HCT116 (cell line): Measurements from ENCODE around the gene BABAM2. TPM values are rescaled to one million over a fixed set of nuclear protein-coding genes. Genes with fewer than 3 reads are reported as not detected.

ENCODE experiments used
- ATAC-seq: fragments of 200-7000 bp; cut with Tn5 transposase; 2 replicates; pipeline ENCODE4 v1.9.1; 2020; ENCODE audit warnings: mild to moderate bottlenecking, moderate library complexity
- BruUV-seq: library from RNA; stranded (reverse); fragments of 400-500 nt; replicated peaks from 2 replicates; lab custom pipeline; 2021; lab: Mats Ljungman, UMichigan
- CTCF ChIA-PET: fragments of 300-600 bp; sonication (Branson Sonifier 250); formaldehyde crosslinking; loops from one replicate; lab custom pipeline; 2021; ENCODE audit warnings: antibody characterized with exemption; lab: Charles Lee
- POLR2A ChIA-PET: fragments of 300-600, 350-600 bp; sonication (Branson Sonifier 250); formaldehyde crosslinking; loops from one replicate; lab custom pipeline; 2021; ENCODE audit warnings: antibody characterized with exemption; lab: Charles Lee
- RAD21 ChIA-PET, 2 experiments: fragments of 300-600 bp; sonication (Branson Sonifier 250); formaldehyde crosslinking; loops; one replicate each; lab custom pipeline; 2023; ENCODE audit warnings: low total read pairs in 2 of 2; ENCODE audit not compliant: uncharacterized antibody in 2 of 2, unreplicated experiment in 2 of 2, low non-redundant PET in 1 of 2; lab: Charles Lee
- DNase-seq: peaks from one replicate; pipeline ENCODE4 v3.0.0-alpha.2; 2010; ENCODE audit warnings: low read depth, low spot score
- H2AFZ ChIP-seq: fragments of 200-600 bp; shearing (Covaris generic), sonication (generic); 2 replicates; pipeline ENCODE4 v1.6.1; 2017; ENCODE audit warnings: low read depth, mixed run types, mixed read lengths, antibody characterized with exemption, low read length; ENCODE audit not compliant: poor library complexity, severe bottlenecking
- H3K27ac ChIP-seq: 2 replicates; pipeline ENCODE4 v1.5.1; 2012; ENCODE audit warnings: low read depth, low read length
- H3K27me3 ChIP-seq: fragments of 200-600 bp; sonication (generic); 2 replicates; pipeline ENCODE4 v1.6.1; 2016; ENCODE audit warnings: mixed run types, low read length, mixed read lengths; ENCODE audit not compliant: insufficient read depth
- H3K36me3 ChIP-seq, 2 experiments: fragments of 200-500 bp in 1 of 2; fragments of 200-600 bp in 1 of 2; sonication (Bioruptor generic) in 1 of 2; sonication (generic) in 1 of 2; 2 replicates each; pipeline versions ENCODE4 v1.5.1 to v1.6.1; 2014 to 2016; ENCODE audit warnings: low read length in 2 of 2, inconsistent platforms in 1 of 2, mixed read lengths in 1 of 2, mixed run types in 1 of 2; ENCODE audit not compliant: insufficient read depth in 2 of 2, control insufficient read depth in 1 of 2
- H3K4me1 ChIP-seq, 2 experiments: fragments of 200-600 bp in 1 of 2; sonication (generic) in 1 of 2; 2 replicates each; pipeline versions ENCODE4 v1.5.1 to v1.6.1; 2012 to 2017; ENCODE audit warnings: low read length in 2 of 2, inconsistent platforms in 1 of 2, mild to moderate bottlenecking in 1 of 2, mixed read lengths in 1 of 2, mixed run types in 1 of 2, moderate library complexity in 1 of 2; ENCODE audit not compliant: insufficient read depth in 2 of 2, control insufficient read depth in 1 of 2
- H3K4me2 ChIP-seq: fragments of 200-600 bp; sonication (generic); 2 replicates; pipeline ENCODE4 v1.6.1; 2017; ENCODE audit warnings: mixed run types, low read length, mixed read lengths
- H3K4me3 ChIP-seq, 2 experiments: fragments of 200-600 bp in 1 of 2; sonication (generic) in 1 of 2; replicated peaks in 1 of 2; 2 replicates each; pipeline ENCODE4 v1.5.1; 2011 to 2016; ENCODE audit warnings: low read length in 2 of 2, control low read depth in 1 of 2, low read depth in 1 of 2, mild to moderate bottlenecking in 1 of 2, mixed read lengths in 1 of 2, mixed run types in 1 of 2
- H3K79me2 ChIP-seq: fragments of 200-600 bp; sonication (generic); 2 replicates; pipeline ENCODE4 v1.6.1; 2017; ENCODE audit warnings: mild to moderate bottlenecking, mixed run types, low read length, moderate library complexity, mixed read lengths; ENCODE audit not compliant: insufficient read depth
- H3K9ac ChIP-seq: fragments of 200-600 bp; sonication (generic); 2 replicates; pipeline ENCODE4 v1.6.1; 2016; ENCODE audit warnings: low read length, mixed read lengths
- H3K9me2 ChIP-seq: fragments of 200-600 bp; sonication (generic), shearing (Covaris generic); 2 replicates; pipeline ENCODE4 v1.6.1; 2017; ENCODE audit warnings: mixed run types, mild to moderate bottlenecking, moderate library complexity; ENCODE audit not compliant: insufficient read depth
- H3K9me3 ChIP-seq, 2 experiments: fragments of 200-500 bp in 1 of 2; fragments of 200-600 bp in 1 of 2; sonication (Bioruptor generic) in 1 of 2; sonication (generic) in 1 of 2; 2 replicates each; pipeline ENCODE4 v1.6.1; 2014 to 2017; ENCODE audit warnings: low read length in 2 of 2, mixed read lengths in 2 of 2, inconsistent platforms in 1 of 2, low read depth in 1 of 2, mild to moderate bottlenecking in 1 of 2, mixed run types in 1 of 2, moderate library complexity in 1 of 2; ENCODE audit not compliant: control insufficient read depth in 1 of 2, insufficient read depth in 1 of 2
- H4K20me1 ChIP-seq: fragments of 200-600 bp; sonication (generic), shearing (Covaris generic); 2 replicates; pipeline ENCODE4 v1.6.1; 2017; ENCODE audit warnings: mixed run types, mild to moderate bottlenecking, moderate library complexity; ENCODE audit not compliant: insufficient read depth
- CBX3 ChIP-seq: IDR thresholded peaks from 2 replicates; pipeline ENCODE4 v1.6.1; 2012; ENCODE audit warnings: low read depth
- CEBPB ChIP-seq: IDR thresholded peaks from 2 replicates; pipeline ENCODE4 v1.6.1; 2012; ENCODE audit warnings: low read depth
- EGR1 ChIP-seq: IDR thresholded peaks from 2 replicates; pipeline ENCODE4 v1.6.1; 2012; ENCODE audit warnings: low read depth
- EZH2 ChIP-seq: fragments of 200-600 bp; sonication (generic); IDR thresholded peaks from 2 replicates; pipeline ENCODE4 v1.6.1; 2017; ENCODE audit warnings: antibody characterized with exemption, mixed run types
- EZH2phosphoT487 ChIP-seq: fragments of 200-600 bp; IDR thresholded peaks from 2 replicates; pipeline ENCODE4 v1.6.1; 2018; ENCODE audit warnings: antibody characterized with exemption, borderline replicate concordance
- FOSL1 ChIP-seq: IDR thresholded peaks from 2 replicates; pipeline ENCODE4 v1.6.1; 2012; ENCODE audit warnings: low read depth
- POLR2AphosphoS5 ChIP-seq: IDR thresholded peaks from 2 replicates; pipeline ENCODE4 v1.6.1; 2011; ENCODE audit warnings: mild to moderate bottlenecking, low read depth, low read length, moderate library complexity
- RAD21 ChIP-seq: IDR thresholded peaks from 2 replicates; pipeline ENCODE4 v1.6.1; 2012; ENCODE audit warnings: low read depth, mild to moderate bottlenecking
- SIN3A ChIP-seq: IDR thresholded peaks from 2 replicates; pipeline ENCODE4 v1.6.1; 2012; ENCODE audit warnings: low read depth
- SRF ChIP-seq: IDR thresholded peaks from 2 replicates; pipeline ENCODE4 v1.6.1; 2012; ENCODE audit warnings: low read depth
- ZNF274 ChIP-seq: fragments of 200-500 bp; sonication (Bioruptor generic); IDR thresholded peaks from 2 replicates; pipeline ENCODE4 v1.6.1; 2014; ENCODE audit warnings: mild to moderate bottlenecking, low read depth, low read length, inconsistent platforms
- intact Hi-C: fragments of 100-400 bp; cut with micrococcal nuclease; formaldehyde crosslinking; loops from 2 replicates; pipeline ENCODE4 v1.10.0; 2022
- total RNA-seq: library from RNA; stranded (reverse); gene quantifications from one replicate; pipeline ENCODE4 v1.2.1, GENCODE V29; 2021; ENCODE audit not compliant: unreplicated experiment
- TF ChIP-seq, protein P1 (sequence below): IDR thresholded peaks from 2 replicates; pipeline ENCODE4 v1.6.1; 2012
- TF ChIP-seq, protein P2 (sequence below), 3 experiments: fragments of 200-600 bp in 1 of 3; sonication (generic) in 1 of 3; IDR thresholded peaks in 2 of 3; conservative IDR thresholded peaks in 1 of 3; 2 replicates each; pipeline ENCODE4 v1.5.1; 2012 to 2017; ENCODE audit warnings: low read depth in 2 of 3, low read length in 2 of 3, antibody characterized with exemption in 1 of 3, borderline replicate concordance in 1 of 3, control low read depth in 1 of 3, mild to moderate bottlenecking in 1 of 3, mixed read lengths in 1 of 3, mixed run types in 1 of 3, moderate library complexity in 1 of 3; ENCODE audit not compliant: insufficient read depth in 1 of 3
- TF ChIP-seq, protein P3 (sequence below): IDR thresholded peaks from 2 replicates; pipeline ENCODE4 v1.6.1; 2012; ENCODE audit warnings: low read depth
- TF ChIP-seq, protein P4 (sequence below): IDR thresholded peaks from 2 replicates; pipeline ENCODE4 v1.6.1; 2011; ENCODE audit warnings: mild to moderate bottlenecking, low read length, moderate library complexity; ENCODE audit not compliant: insufficient replicate concordance; ENCODE audit errors: extremely low read depth

BABAM2 gene
- total RNA-seq, 1 experiment from 2014 or later = 23.8 TPM

DNA sequence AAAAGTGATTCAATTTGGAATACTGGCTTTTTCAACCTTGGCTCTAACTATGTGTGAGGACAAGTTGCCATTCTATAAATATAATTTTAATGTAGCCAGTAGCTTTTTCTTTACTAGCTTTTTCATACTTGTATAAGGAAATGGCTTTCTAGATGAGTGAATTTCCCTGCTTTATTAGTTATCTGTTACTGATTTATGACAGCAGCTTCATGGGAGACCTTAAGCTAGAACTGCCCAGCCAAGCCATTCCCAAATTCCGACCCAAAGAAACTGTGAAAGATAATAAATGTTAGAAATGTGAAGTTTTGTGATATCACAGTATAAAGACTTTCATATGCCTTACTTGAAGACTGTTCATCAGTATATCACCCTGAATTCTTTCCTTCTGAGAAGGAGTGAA, 32.3 kb downstream of the BABAM2 start:
- Histone ChIP-seq H3K27ac (no peak overlapping the region), H3K4me1 (no peaks in the 10 kb centered on the region), H4K20me1 (no peaks in the 10 kb centered on the region), H2AFZ (no peak overlapping the region), H3K9me3 (no peaks in the 10 kb centered on the region), H3K27me3 (no peaks in the 10 kb centered on the region), H3K4me3 (no peak overlapping the region), H3K4me2 (no peak overlapping the region), H3K9ac (no peak overlapping the region), H3K79me2 (no peaks in the 10 kb centered on the region; the same call in 1 of the 2 replicates), H3K9me2 (no peaks in the 10 kb centered on the region), H3K36me3 (no peaks in the 10 kb centered on the region)
- no TSS peak for BruUV-seq
- ChIA-PET POLR2A (no interaction called here), CTCF (no interaction called here), RAD21 (no interaction called here)
- TF ChIP-seq POLR2AphosphoS5 (no peak), EZH2phosphoT487 (no peak), CBX3 (no peak), FOSL1 (no peak), SIN3A (no peak), RAD21 (no peak), EGR1 (no peak), CEBPB (no peak), EZH2 (no peak), SRF (no peak), ZNF274 (no peak)
- TF ChIP-seq, protein P1, sequence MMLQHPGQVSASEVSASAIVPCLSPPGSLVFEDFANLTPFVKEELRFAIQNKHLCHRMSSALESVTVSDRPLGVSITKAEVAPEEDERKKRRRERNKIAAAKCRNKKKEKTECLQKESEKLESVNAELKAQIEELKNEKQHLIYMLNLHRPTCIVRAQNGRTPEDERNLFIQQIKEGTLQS = no peak
- TF ChIP-seq, protein P2, sequence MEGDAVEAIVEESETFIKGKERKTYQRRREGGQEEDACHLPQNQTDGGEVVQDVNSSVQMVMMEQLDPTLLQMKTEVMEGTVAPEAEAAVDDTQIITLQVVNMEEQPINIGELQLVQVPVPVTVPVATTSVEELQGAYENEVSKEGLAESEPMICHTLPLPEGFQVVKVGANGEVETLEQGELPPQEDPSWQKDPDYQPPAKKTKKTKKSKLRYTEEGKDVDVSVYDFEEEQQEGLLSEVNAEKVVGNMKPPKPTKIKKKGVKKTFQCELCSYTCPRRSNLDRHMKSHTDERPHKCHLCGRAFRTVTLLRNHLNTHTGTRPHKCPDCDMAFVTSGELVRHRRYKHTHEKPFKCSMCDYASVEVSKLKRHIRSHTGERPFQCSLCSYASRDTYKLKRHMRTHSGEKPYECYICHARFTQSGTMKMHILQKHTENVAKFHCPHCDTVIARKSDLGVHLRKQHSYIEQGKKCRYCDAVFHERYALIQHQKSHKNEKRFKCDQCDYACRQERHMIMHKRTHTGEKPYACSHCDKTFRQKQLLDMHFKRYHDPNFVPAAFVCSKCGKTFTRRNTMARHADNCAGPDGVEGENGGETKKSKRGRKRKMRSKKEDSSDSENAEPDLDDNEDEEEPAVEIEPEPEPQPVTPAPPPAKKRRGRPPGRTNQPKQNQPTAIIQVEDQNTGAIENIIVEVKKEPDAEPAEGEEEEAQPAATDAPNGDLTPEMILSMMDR (IDR thresholded peaks at IDR 0.05 in 2 of 3, conservative IDR thresholded peaks at IDR 0.05 in 1 of 3; ENCODE audit: borderline replicate concordance in 1 of 3, insufficient read depth in 1 of 3, low read depth in 2 of 3, low read length in 2 of 3) = no peak
- TF ChIP-seq, protein P3, sequence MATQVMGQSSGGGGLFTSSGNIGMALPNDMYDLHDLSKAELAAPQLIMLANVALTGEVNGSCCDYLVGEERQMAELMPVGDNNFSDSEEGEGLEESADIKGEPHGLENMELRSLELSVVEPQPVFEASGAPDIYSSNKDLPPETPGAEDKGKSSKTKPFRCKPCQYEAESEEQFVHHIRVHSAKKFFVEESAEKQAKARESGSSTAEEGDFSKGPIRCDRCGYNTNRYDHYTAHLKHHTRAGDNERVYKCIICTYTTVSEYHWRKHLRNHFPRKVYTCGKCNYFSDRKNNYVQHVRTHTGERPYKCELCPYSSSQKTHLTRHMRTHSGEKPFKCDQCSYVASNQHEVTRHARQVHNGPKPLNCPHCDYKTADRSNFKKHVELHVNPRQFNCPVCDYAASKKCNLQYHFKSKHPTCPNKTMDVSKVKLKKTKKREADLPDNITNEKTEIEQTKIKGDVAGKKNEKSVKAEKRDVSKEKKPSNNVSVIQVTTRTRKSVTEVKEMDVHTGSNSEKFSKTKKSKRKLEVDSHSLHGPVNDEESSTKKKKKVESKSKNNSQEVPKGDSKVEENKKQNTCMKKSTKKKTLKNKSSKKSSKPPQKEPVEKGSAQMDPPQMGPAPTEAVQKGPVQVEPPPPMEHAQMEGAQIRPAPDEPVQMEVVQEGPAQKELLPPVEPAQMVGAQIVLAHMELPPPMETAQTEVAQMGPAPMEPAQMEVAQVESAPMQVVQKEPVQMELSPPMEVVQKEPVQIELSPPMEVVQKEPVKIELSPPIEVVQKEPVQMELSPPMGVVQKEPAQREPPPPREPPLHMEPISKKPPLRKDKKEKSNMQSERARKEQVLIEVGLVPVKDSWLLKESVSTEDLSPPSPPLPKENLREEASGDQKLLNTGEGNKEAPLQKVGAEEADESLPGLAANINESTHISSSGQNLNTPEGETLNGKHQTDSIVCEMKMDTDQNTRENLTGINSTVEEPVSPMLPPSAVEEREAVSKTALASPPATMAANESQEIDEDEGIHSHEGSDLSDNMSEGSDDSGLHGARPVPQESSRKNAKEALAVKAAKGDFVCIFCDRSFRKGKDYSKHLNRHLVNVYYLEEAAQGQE = no peak
- TF ChIP-seq, protein P4, sequence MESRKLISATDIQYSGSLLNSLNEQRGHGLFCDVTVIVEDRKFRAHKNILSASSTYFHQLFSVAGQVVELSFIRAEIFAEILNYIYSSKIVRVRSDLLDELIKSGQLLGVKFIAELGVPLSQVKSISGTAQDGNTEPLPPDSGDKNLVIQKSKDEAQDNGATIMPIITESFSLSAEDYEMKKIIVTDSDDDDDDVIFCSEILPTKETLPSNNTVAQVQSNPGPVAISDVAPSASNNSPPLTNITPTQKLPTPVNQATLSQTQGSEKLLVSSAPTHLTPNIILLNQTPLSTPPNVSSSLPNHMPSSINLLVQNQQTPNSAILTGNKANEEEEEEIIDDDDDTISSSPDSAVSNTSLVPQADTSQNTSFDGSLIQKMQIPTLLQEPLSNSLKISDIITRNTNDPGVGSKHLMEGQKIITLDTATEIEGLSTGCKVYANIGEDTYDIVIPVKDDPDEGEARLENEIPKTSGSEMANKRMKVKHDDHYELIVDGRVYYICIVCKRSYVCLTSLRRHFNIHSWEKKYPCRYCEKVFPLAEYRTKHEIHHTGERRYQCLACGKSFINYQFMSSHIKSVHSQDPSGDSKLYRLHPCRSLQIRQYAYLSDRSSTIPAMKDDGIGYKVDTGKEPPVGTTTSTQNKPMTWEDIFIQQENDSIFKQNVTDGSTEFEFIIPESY = no peak
- no peak for ATAC-seq
- intact Hi-C loops = no loop called here
- DNase-seq = no peak
